Tibial artery (tissue), 4 donors: ENCODE measurements around the gene NABP1.

Experiments
- DNase-seq, 2 donors: peaks; one replicate each; pipeline ENCODE4 v3.0.0-alpha.2; 2019
- H3K27ac ChIP-seq, 2 donors: fragments of 200-600 bp; sonication (generic) in 1 of 2; 1 replicate in 1 of 2; 2 replicates in 1 of 2; pipeline ENCODE4 v1.5.1; 2018 to 2019; ENCODE audit warnings: mild to moderate bottlenecking in 1 of 2
- H3K27me3 ChIP-seq, 2 donors: fragments of 200-600 bp; sonication (generic) in 1 of 2; one replicate each; pipeline versions ENCODE4 v1.5.1 to v1.6.0; 2016 to 2019
- H3K36me3 ChIP-seq, 3 donors: fragments of 200-600 bp; sonication (generic) in 2 of 3; one replicate each; pipeline ENCODE4 v1.5.1; 2016 to 2019; ENCODE audit warnings: mild to moderate bottlenecking in 2 of 3
- H3K4me1 ChIP-seq, 4 donors: fragments of 200-600 bp; sonication (generic) in 2 of 4; 1 replicate in 3 of 4; 2 replicates in 1 of 4; pipeline ENCODE4 v1.5.1; 2016 to 2019
- H3K4me3 ChIP-seq, 2 donors: fragments of 200-600 bp; sonication (generic) in 1 of 2; 1 replicate in 1 of 2; 2 replicates in 1 of 2; pipeline ENCODE4 v1.5.1; 2018 to 2019; ENCODE audit warnings: mild to moderate bottlenecking in 2 of 2
- H3K9me3 ChIP-seq, 3 donors: fragments of 200-600 bp; sonication (generic) in 1 of 3; one replicate each; pipeline ENCODE4 v1.5.1; 2016 to 2019
- CTCF ChIP-seq, 2 experiments: fragments of 200-600 bp in 1 of 2; fragments of 450-650 bp in 1 of 2; IDR thresholded peaks; one replicate each; pipeline ENCODE4 v1.5.1; 2017 to 2019; ENCODE audit warnings: antibody characterized with exemption in 2 of 2, mild to moderate bottlenecking in 1 of 2, moderate library complexity in 1 of 2
- intact Hi-C: fragments of 100-400 bp; cut with DNase I; formaldehyde crosslinking; loops from one replicate; pipeline ENCODE4 v1.15.0; 2023; ENCODE audit warnings: low total_unique reads

Gene NABP1

GRCh38 chr2:191645032-191645431 lies 32.9 kb upstream of the NABP1 start:
- intact Hi-C loops, result no loop called here
- H3K4me1 ChIP-seq, result no peaks in the 10 kb centered on the region
- no peak overlapping the region for H3K4me3 ChIP-seq
- no peak for TF ChIP-seq CTCF (IDR thresholded peaks at IDR 0.05)
- H3K27me3 ChIP-seq, result no peaks in the 10 kb centered on the region
- no peaks in the 10 kb centered on the region for H3K9me3 ChIP-seq
- no peak for DNase-seq
- H3K27ac ChIP-seq, result no peak overlapping the region
- no peaks in the 10 kb centered on the region for H3K36me3 ChIP-seq

GRCh38 chr2:191645434-191646162 lies 32.3 kb upstream of the NABP1 start:
- Histone ChIP-seq H3K4me1 (no peaks in the 10 kb centered on the region), H3K4me3 (no peak overlapping the region), H3K9me3 (no peaks in the 10 kb centered on the region), H3K27me3 (no peaks in the 10 kb centered on the region), H3K36me3 (no peaks in the 10 kb centered on the region), H3K27ac (no peak overlapping the region)
- DNase-seq, result no peak
- intact Hi-C loops, result no loop called here
- TF ChIP-seq CTCF (IDR thresholded peaks at IDR 0.05), result no peak

- TF ChIP-seq CTCF (IDR thresholded peaks at IDR 0.05), result no peak
- no peak for DNase-seq
- Histone ChIP-seq H3K4me3 (no peak overlapping the region), H3K27me3 (no peaks in the 10 kb centered on the region), H3K4me1 (no peaks in the 10 kb centered on the region), H3K27ac (no peak overlapping the region), H3K9me3 (no peaks in the 10 kb centered on the region), H3K36me3 (no peaks in the 10 kb centered on the region)
- intact Hi-C loops, result no loop called here
Measured at GRCh38 chr2:191646163-191646902, 31.6 kb upstream of the NABP1 start.

GRCh38 chr2:191649519-191649918 lies 28.4 kb upstream of the NABP1 start:
- TF ChIP-seq CTCF (IDR thresholded peaks at IDR 0.05), result no peak
- intact Hi-C loops, result no loop called here
- H3K9me3 ChIP-seq, result no peaks in the 10 kb centered on the region
- H3K27ac ChIP-seq, result no peak overlapping the region
- no peaks in the 10 kb centered on the region for H3K36me3 ChIP-seq
- H3K4me1 ChIP-seq, result no peaks in the 10 kb centered on the region
- DNase-seq, result no peak
- no peaks in the 10 kb centered on the region for H3K27me3 ChIP-seq
- H3K4me3 ChIP-seq, result no peak overlapping the region

- Histone ChIP-seq H3K4me3 (no peak overlapping the region), H3K36me3 (no peaks in the 10 kb centered on the region), H3K27ac (no peak overlapping the region), H3K9me3 (no peaks in the 10 kb centered on the region), H3K27me3 (no peaks in the 10 kb centered on the region), H3K4me1 (no peaks in the 10 kb centered on the region)
- intact Hi-C loops, result no loop called here
- TF ChIP-seq CTCF (IDR thresholded peaks at IDR 0.05), result no peak
- no peak for DNase-seq
Measured at GRCh38 chr2:191650896-191651773, 26.8 kb upstream of the NABP1 start.
